HepG2 (cell line): ENCODE data around the gene TKFC. TPM values are rescaled to one million over a fixed set of nuclear protein-coding genes. Genes with fewer than 3 reads are reported as not detected.
A peak's percentile ranks its signal among the peaks of the same experiment; 100 is the strongest.

Experiments
- CEBPB ChIP-seq: IDR thresholded peaks from 2 replicates; pipeline ENCODE4 v1.6.1; 2011; ENCODE audit warnings: low read depth, low read length, improper control_type of control experiment, borderline replicate concordance
- CEBPG ChIP-seq: IDR thresholded peaks from 2 replicates; pipeline ENCODE4 v1.6.1; 2016
- IKZF1 ChIP-seq: fragments of 450-650 bp; IDR thresholded peaks from 2 replicates; pipeline ENCODE4 v1.7.1; 2016
- KAT8 ChIP-seq: IDR thresholded peaks from 2 replicates; pipeline ENCODE4 v1.6.1; 2016; ENCODE audit warnings: missing genetic modification reagents, missing compliant biosample characterization
- KDM5A ChIP-seq: fragments of 200-600 bp; sonication (generic); IDR thresholded peaks from 2 replicates; pipeline ENCODE4 v1.7.0; 2018; ENCODE audit warnings: antibody characterized with exemption, mild to moderate bottlenecking, low read length, borderline replicate concordance
- MBNL3 ChIP-seq: fragments of 250-450 bp; sonication (Bioruptor Pico); conservative IDR thresholded peaks from 2 replicates; pipeline ENCODE4 v1.8.0; 2022; ENCODE audit warnings: mild to moderate bottlenecking, inconsistent platforms
- MTA3 ChIP-seq: sonication (generic); formaldehyde crosslinking; IDR thresholded peaks from 2 replicates; pipeline ENCODE4 v1.4.0; 2020; ENCODE audit warnings: missing genetic modification reagents
- NCOR1 ChIP-seq: fragments of 200-600 bp; sonication (generic); IDR thresholded peaks from 2 replicates; pipeline ENCODE4 v1.7.0; 2017; ENCODE audit warnings: antibody characterized with exemption, low read length, borderline replicate concordance
- PHF5A ChIP-seq: IDR thresholded peaks from one replicate; pipeline ENCODE4 v1.6.1; 2018; ENCODE audit warnings: low read depth, missing genetic modification reagents; ENCODE audit not compliant: unreplicated experiment
- SIX4 ChIP-seq: sonication (generic); formaldehyde crosslinking; IDR thresholded peaks from 2 replicates; pipeline ENCODE4 v1.4.0; 2020; ENCODE audit warnings: missing genetic modification reagents
- SMC3 ChIP-seq: IDR thresholded peaks from 2 replicates; pipeline ENCODE4 v1.6.1; 2011; ENCODE audit warnings: low read length, improper control_type of control experiment
- SRSF9 ChIP-seq: fragments of 200-400 bp; formaldehyde crosslinking; IDR thresholded peaks from 2 replicates; pipeline ENCODE4 v1.6.1; 2018; ENCODE audit warnings: borderline replicate concordance, mild to moderate bottlenecking, low read depth, low read length; ENCODE audit not compliant: insufficient read depth, poor library complexity, severe bottlenecking
- SSRP1 ChIP-seq: IDR thresholded peaks from 2 replicates; pipeline ENCODE4 v1.6.1; 2016; ENCODE audit warnings: control low read depth
- TP53 ChIP-seq: sonication (generic); formaldehyde crosslinking; conservative IDR thresholded peaks from 2 replicates; pipeline ENCODE4 v1.4.0; 2020; ENCODE audit warnings: missing genetic modification reagents
- ZNF331 ChIP-seq: sonication (generic); formaldehyde crosslinking; IDR thresholded peaks from 2 replicates; pipeline ENCODE4 v1.4.0; 2020; ENCODE audit warnings: missing genetic modification reagents
- ZNF354B ChIP-seq: sonication (generic); formaldehyde crosslinking; IDR thresholded peaks from 2 replicates; pipeline ENCODE4 v1.8.0; 2022; ENCODE audit warnings: mild to moderate bottlenecking, missing genetic modification reagents
- ZNF441 ChIP-seq: sonication (generic); formaldehyde crosslinking; IDR thresholded peaks from 2 replicates; pipeline ENCODE4 v1.7.0; 2021; ENCODE audit warnings: missing genetic modification reagents, borderline replicate concordance
- polyA plus RNA-seq, 8 experiments: library from polyadenylated mRNA; depleted of rRNA in 3 of 8; stranded (reverse) in 7 of 8; unstranded in 1 of 8; fragments of >200 nt; fragmentation: Illumina TruSeq in 4 of 8; extraction: Trizol in 4 of 8; gene quantifications; 2 replicates each; pipeline versions ENCODE4 v1.2.1 to v1.2.3, GENCODE V29; 2011 to 2016; ENCODE audit warnings: low read depth in 4 of 8, missing spikeins in 1 of 8, mixed read lengths in 1 of 8; ENCODE audit not compliant: insufficient read depth in 1 of 8
- total RNA-seq, 5 experiments: library from RNA; depleted of rRNA; stranded (reverse); fragments of >200 nt; fragmentation: Illumina TruSeq; extraction: Trizol; gene quantifications; 2 replicates each; pipeline ENCODE4 v1.2.3, GENCODE V29; 2016; ENCODE audit warnings: low read depth in 1 of 5
- TF ChIP-seq, protein P1 (sequence below): sonication (generic); formaldehyde crosslinking; IDR thresholded peaks from 2 replicates; pipeline ENCODE4 v1.4.0; 2020; ENCODE audit warnings: mild to moderate bottlenecking, missing genetic modification reagents
- TF ChIP-seq, protein P2 (sequence below): fragments of 450-650 bp; IDR thresholded peaks from 2 replicates; pipeline ENCODE4 v1.6.1; 2017
- TF ChIP-seq, protein P3 (sequence below): sonication (generic); formaldehyde crosslinking; IDR thresholded peaks from 2 replicates; pipeline ENCODE4 v1.4.0; 2020; ENCODE audit warnings: missing genetic modification reagents
- TF ChIP-seq, protein P4 (sequence below): sonication (generic); formaldehyde crosslinking; IDR thresholded peaks from 2 replicates; pipeline ENCODE4 v1.4.0; 2020; ENCODE audit warnings: missing genetic modification reagents

TKFC gene
- total and polyA plus RNA-seq, 2 of the 13 experiments (the other 11 are each of a cell fraction or from before 2014, with no cell fraction given), result 147 to 197 TPM

DNA sequence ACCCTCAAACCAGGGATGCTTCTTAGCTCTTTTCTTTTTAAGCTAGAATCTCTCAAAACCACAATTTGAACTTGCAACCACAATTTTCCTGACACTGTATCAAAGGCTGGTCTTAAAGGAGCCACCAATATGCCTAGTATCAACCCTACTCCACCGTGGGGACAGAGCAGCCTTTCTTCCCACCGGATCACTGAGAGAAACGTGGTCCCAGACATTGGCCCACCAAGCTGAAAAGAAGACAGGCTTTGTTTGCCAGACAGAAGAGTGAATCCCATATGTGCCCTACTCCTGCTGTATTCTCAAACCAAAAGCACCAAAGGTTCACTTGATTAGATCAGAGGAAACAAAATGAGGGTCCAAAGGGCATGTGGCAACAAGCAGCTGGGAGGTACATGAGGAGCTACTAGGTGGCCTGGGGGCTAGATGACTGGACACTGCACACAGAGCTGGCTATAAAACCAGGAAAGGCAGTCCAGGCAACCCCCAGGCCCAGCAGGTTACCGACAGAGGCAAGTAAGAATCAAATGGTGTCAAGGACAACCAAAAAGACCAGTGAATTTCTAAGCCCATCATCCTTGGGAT is 34.3 kb upstream of the TKFC start (continued):
- TF ChIP-seq CEBPB (peak; percentile 81), KDM5A (no peak; the same call in 1 of the 2 replicates), ZNF441 (CRISPR knock-in tag) (0 out of 2 replicates have a peak, but pooled peaks have one; percentile 61), ZNF331 (peak; percentile 53; the same call in 1 of the 2 replicates), TP53 (no peak), KAT8 (peak; percentile 76), PHF5A (CRISPR knock-in tag) (peak; percentile 74), SIX4 (CRISPR knock-in tag) (peak; percentile 47; the same call in 1 of the 2 replicates), NCOR1 (peak; percentile 89), IKZF1 (no peak), SRSF9 (no peak), CEBPG (peak; percentile 70), SMC3 (peak; percentile 32; the same call in 1 of the 2 replicates), ZNF354B (no peak), MTA3 (CRISPR knock-in tag) (no peak), MBNL3 (CRISPR knock-in tag) (no peak), SSRP1 (0 out of 2 replicates have a peak, but pooled peaks have one; percentile 33)
- TF ChIP-seq, protein P1, sequence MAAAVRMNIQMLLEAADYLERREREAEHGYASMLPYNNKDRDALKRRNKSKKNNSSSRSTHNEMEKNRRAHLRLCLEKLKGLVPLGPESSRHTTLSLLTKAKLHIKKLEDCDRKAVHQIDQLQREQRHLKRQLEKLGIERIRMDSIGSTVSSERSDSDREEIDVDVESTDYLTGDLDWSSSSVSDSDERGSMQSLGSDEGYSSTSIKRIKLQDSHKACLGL (CRISPR knock-in tag), result no peak
- TF ChIP-seq, protein P2, sequence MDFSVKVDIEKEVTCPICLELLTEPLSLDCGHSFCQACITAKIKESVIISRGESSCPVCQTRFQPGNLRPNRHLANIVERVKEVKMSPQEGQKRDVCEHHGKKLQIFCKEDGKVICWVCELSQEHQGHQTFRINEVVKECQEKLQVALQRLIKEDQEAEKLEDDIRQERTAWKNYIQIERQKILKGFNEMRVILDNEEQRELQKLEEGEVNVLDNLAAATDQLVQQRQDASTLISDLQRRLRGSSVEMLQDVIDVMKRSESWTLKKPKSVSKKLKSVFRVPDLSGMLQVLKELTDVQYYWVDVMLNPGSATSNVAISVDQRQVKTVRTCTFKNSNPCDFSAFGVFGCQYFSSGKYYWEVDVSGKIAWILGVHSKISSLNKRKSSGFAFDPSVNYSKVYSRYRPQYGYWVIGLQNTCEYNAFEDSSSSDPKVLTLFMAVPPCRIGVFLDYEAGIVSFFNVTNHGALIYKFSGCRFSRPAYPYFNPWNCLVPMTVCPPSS, result no peak
- TF ChIP-seq, protein P3, sequence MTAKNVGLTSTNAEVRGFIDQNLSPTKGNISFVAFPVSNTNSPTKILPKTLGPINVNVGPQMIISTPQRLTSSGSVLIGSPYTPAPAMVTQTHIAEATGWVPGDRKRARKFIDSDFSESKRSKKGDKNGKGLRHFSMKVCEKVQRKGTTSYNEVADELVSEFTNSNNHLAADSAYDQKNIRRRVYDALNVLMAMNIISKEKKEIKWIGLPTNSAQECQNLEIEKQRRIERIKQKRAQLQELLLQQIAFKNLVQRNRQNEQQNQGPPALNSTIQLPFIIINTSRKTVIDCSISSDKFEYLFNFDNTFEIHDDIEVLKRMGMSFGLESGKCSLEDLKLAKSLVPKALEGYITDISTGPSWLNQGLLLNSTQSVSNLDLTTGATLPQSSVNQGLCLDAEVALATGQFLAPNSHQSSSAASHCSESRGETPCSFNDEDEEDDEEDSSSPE (CRISPR knock-in tag), result 0 out of 2 replicates have a peak, but pooled peaks have one; percentile 15
- TF ChIP-seq, protein P4, sequence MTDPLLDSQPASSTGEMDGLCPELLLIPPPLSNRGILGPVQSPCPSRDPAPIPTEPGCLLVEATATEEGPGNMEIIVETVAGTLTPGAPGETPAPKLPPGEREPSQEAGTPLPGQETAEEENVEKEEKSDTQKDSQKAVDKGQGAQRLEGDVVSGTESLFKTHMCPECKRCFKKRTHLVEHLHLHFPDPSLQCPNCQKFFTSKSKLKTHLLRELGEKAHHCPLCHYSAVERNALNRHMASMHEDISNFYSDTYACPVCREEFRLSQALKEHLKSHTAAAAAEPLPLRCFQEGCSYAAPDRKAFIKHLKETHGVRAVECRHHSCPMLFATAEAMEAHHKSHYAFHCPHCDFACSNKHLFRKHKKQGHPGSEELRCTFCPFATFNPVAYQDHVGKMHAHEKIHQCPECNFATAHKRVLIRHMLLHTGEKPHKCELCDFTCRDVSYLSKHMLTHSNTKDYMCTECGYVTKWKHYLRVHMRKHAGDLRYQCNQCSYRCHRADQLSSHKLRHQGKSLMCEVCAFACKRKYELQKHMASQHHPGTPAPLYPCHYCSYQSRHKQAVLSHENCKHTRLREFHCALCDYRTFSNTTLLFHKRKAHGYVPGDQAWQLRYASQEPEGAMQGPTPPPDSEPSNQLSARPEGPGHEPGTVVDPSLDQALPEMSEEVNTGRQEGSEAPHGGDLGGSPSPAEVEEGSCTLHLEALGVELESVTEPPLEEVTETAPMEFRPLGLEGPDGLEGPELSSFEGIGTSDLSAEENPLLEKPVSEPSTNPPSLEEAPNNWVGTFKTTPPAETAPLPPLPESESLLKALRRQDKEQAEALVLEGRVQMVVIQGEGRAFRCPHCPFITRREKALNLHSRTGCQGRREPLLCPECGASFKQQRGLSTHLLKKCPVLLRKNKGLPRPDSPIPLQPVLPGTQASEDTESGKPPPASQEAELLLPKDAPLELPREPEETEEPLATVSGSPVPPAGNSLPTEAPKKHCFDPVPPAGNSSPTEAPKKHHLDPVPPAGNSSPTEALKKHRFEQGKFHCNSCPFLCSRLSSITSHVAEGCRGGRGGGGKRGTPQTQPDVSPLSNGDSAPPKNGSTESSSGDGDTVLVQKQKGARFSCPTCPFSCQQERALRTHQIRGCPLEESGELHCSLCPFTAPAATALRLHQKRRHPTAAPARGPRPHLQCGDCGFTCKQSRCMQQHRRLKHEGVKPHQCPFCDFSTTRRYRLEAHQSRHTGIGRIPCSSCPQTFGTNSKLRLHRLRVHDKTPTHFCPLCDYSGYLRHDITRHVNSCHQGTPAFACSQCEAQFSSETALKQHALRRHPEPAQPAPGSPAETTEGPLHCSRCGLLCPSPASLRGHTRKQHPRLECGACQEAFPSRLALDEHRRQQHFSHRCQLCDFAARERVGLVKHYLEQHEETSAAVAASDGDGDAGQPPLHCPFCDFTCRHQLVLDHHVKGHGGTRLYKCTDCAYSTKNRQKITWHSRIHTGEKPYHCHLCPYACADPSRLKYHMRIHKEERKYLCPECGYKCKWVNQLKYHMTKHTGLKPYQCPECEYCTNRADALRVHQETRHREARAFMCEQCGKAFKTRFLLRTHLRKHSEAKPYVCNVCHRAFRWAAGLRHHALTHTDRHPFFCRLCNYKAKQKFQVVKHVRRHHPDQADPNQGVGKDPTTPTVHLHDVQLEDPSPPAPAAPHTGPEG (CRISPR knock-in tag), result no peak
